ENCODE measurements around the gene NPAS4. TPM values are rescaled to one million over a fixed set of nuclear protein-coding genes. Genes with fewer than 3 reads are reported as not detected.

The NPAS4 gene
- total and polyA plus RNA-seq, 2 of the 4 experiments (the other 2 are of a cell fraction): under 0.01 to 0.77 TPM

GRCh38 chr11:66413167-66413566, 7.7 kb upstream of the NPAS4 start:
- no peak overlapping the region for H3K14ac ChIP-seq (replicated peaks; ENCODE audit: low read depth, low read length)
- H3K9me3 ChIP-seq (ENCODE audit: control insufficient read depth, insufficient read depth, low read length): no peaks in the 10 kb centered on the region
- 89% methylated on average over 4 of the region's 6 CpGs; no CpG with 5 or more reads in 1 of the 2 experiments for WGBS, 2 experiments (ENCODE audit: extremely low coverage in 2 of 2, insufficient read length in 1 of 2)
- intact Hi-C loops (cut with micrococcal nuclease) (no loop called here), dilution Hi-C loops (cut with HindIII; ENCODE audit: low sequenced_read_pairs, unreplicated experiment) (no loop called here), in situ Hi-C loops (cut with MboI; ENCODE audit: low sequenced_read_pairs) (no loop called here)
- H3K9ac ChIP-seq (ENCODE audit: low read depth, low read length): no peak overlapping the region
- CTCF ChIA-PET: no interaction called here
- H2BK15ac ChIP-seq (ENCODE audit: low read depth, low read length): no peak overlapping the region
- H3K79me1 ChIP-seq (ENCODE audit: low read depth in 1 of 2, low read length in 2 of 2): peaks cover 7 to 44% of the 10 kb centered on the region in 2 experiments; a peak in 3 of 4 replicates
- TF ChIP-seq CHD1 (IDR thresholded peaks at IDR 0.05; ENCODE audit: low read depth, low read length): no peak
- TF ChIP-seq SMC3 (IDR thresholded peaks at IDR 0.05; ENCODE audit: low read depth, low read length): no peak
- TF ChIP-seq MXI1 (IDR thresholded peaks at IDR 0.05; ENCODE audit: borderline replicate concordance, low read depth, low read length): no peak
- no peak for TF ChIP-seq MAZ (IDR thresholded peaks at IDR 0.05; ENCODE audit: borderline replicate concordance, low read depth, low read length)
- no peak for TF ChIP-seq NFE2L2 (IDR thresholded peaks at IDR 0.05; ENCODE audit: low read depth, low read length)
- TF ChIP-seq MAFK (IDR thresholded peaks at IDR 0.05; ENCODE audit: low read depth, low read length): no peak
- TF ChIP-seq FOS (IDR thresholded peaks at IDR 0.05; ENCODE audit: low read depth, low read length): no peak
- no peak for TF ChIP-seq BHLHE40 (IDR thresholded peaks at IDR 0.05; ENCODE audit: low read depth, low read length)
- TF ChIP-seq CEBPB (IDR thresholded peaks at IDR 0.05; ENCODE audit: low read depth, low read length): no peak
- TF ChIP-seq CTCF (conservative IDR thresholded peaks at IDR 0.05; ENCODE audit: low read depth, low read length): no peak
- TF ChIP-seq RCOR1 (IDR thresholded peaks at IDR 0.05; ENCODE audit: insufficient replicate concordance, low read length): no peak
- TF ChIP-seq POLR2A (IDR thresholded peaks at IDR 0.05; ENCODE audit: low read depth, low read length): no peak
- TF ChIP-seq RAD21 (IDR thresholded peaks at IDR 0.05; ENCODE audit: low read length): no peak
- TF ChIP-seq ELK1 (IDR thresholded peaks at IDR 0.05; ENCODE audit: borderline replicate concordance, low read depth, low read length): no peak
- no peak for TF ChIP-seq USF2 (IDR thresholded peaks at IDR 0.05; ENCODE audit: low read depth, low read length)
- no peak for TF ChIP-seq RFX5 (IDR thresholded peaks at IDR 0.05; ENCODE audit: low read depth, low read length)
- peaks cover 6% of the 10 kb centered on the region for H3K4me1 ChIP-seq (ENCODE audit: control insufficient read depth, insufficient read depth, low read length)
- BruUV-seq (replicated peaks): no TSS peak
- H3K4me3 ChIP-seq (ENCODE audit: insufficient read depth, low read depth, low read length): no peak overlapping the region
- peaks cover 8% of the 10 kb centered on the region for H4K20me1 ChIP-seq (ENCODE audit: insufficient read depth, low read length)
- no peak overlapping the region for H2AFZ ChIP-seq (replicated peaks; ENCODE audit: low read length, poor library complexity)
- no peak overlapping the region for H3K23ac ChIP-seq (ENCODE audit: low read depth, low read length)
- H2BK5ac ChIP-seq (ENCODE audit: low read depth, low read length, poor library complexity, severe bottlenecking): no peak overlapping the region
- no peak overlapping the region for H2AK5ac ChIP-seq (ENCODE audit: low read depth, low read length)
- ATAC-seq (ENCODE audit: low read depth) (no peak), DNase-seq (no peak)
- no peak overlapping the region for H2BK20ac ChIP-seq (ENCODE audit: low read depth, low read length)
- H3K4me2 ChIP-seq (ENCODE audit: low read depth, low read length): no peak overlapping the region
- POLR2A ChIA-PET (ENCODE audit: unreplicated experiment): no interaction called here
- no peak overlapping the region for H2AK9ac ChIP-seq (replicated peaks; ENCODE audit: low read depth, low read length, poor library complexity)
- H3K18ac ChIP-seq (ENCODE audit: low read depth, low read length): no peak overlapping the region
- H3K4ac ChIP-seq (ENCODE audit: low read depth, low read length): no peak overlapping the region
- no peak overlapping the region for H4K5ac ChIP-seq (ENCODE audit: low read depth, low read length)
- no peaks in the 10 kb centered on the region for H3K27me3 ChIP-seq (ENCODE audit: control insufficient read depth, insufficient read depth, low read length)
- H4K91ac ChIP-seq (ENCODE audit: insufficient read depth, low read depth, low read length): no peak overlapping the region
- H4K8ac ChIP-seq (ENCODE audit: low read depth in 2 of 2, low read length in 2 of 2): no peak overlapping the region
- peaks cover 27% of the 10 kb centered on the region for H3K9me1 ChIP-seq (ENCODE audit: insufficient read depth, low read length)
- no peaks in the 10 kb centered on the region for H3K36me3 ChIP-seq (ENCODE audit: control insufficient read depth, insufficient read depth, low read length)
- H2BK120ac ChIP-seq (ENCODE audit: low read depth, low read length): no peak overlapping the region
- H3K56ac ChIP-seq (ENCODE audit: extremely low read depth, insufficient read depth, low read length): no peak overlapping the region
- H3K27ac ChIP-seq (ENCODE audit: insufficient read depth, low read length): no peak overlapping the region
